Measurements from ENCODE around the gene PROK1.
"Not testable (repeated sequence)": the region's sequence is repeated elsewhere in the genome, so short reads cannot be mapped to it uniquely, and the experiment has no call there.

PROK1 gene

DNA sequence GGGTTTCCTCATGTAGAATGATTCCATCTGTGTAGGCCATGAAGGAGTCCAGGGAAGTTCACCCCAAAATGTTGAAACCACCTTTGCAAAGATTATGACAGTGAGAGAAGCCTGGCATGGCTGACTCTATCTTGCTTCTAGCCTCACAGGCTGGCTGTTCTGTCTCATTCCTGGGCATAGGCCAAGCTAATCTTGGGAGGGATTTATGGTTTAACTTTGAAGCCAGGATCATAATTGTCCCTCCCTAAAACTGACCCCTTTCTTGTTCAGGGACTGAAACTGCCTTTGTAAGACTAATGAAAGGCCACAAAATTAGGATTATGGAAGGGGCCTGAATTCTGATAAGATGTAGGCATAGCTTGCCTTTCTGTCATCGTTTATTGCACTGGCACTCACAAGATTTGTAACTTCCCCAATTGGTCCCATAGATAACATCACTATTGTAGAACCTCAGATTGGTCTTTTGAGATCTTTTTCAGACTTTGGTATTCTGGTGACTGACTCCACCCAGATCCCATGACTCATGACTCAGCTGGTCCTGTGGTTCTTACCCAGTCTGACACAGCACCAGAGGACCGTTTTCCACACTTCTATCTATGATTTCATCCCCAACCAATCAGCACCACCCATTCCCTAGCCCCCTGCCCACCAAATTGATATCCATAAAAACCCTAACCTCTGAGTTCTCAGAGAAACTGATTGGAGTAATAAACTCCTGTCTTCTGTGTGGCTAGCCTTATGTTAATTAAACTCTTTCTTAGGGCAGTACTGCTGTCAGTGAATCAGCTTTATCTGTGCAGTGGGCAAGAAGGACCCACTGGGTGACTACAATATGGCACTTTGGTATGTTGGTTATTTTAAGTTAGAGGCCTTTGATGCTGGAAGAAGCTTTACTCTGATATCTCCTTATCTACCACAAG, 29.8 kb upstream of the PROK1 start:
- CTCF ChIA-PET: interaction anchor here (1.0 to 1.2 kb wide), 3 partner anchors 9 to 214 kb away, joined by 3 to 4 read pairs (median 4); no protein-coding TSS in a partner anchor
- H3K4me3 Mint-ChIP-seq: no peak overlapping the region
- no peak for DNase-seq

DNA sequence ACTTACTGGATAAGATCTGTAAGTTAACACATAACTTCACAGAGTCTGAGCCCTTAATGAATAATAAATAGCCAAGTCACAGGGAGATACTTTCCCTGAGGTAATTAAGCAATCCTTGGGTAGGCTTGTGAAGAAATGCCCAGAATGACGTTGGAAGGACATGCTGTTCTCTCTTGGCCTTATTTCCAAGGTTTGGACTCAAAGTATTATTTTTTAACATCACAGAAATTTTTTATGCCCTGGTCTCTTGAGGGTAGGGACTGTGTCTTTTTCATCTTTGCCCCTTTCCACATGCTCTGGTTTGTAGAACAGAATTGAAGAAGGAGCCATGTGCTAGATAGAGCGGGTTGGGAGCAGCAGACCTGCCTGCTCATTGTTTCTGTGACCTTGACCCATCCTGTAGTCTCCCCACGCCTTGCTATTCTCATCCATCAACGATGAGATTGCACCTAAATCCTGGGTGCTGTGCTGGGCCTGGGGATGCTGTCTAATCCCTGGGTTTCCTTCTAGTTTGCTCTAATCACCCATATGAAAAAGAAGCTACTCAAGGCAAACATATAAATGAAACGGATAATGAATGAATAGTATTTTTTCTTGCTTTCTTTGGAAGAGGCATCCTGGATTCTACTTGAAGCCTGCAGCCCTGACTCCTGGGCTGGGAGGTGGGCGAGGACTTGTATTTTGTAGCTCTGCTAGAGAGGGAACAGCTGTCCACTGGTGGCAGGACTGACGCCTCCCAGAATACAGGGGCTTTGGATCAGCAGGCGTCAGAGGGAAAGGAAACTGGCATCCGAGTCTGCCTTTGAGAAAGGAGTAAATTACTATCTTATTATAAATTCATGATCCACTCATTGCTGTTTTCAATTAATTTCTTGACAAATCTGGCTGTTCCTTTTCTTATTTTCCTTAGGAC, 26.0 kb upstream of the PROK1 start:
- H3K36me3 Mint-ChIP-seq: no peaks in the 10 kb centered on the region
- H3K27me3 Mint-ChIP-seq: peaks cover 45% of the 10 kb centered on the region
- H3K9me3 Mint-ChIP-seq: no peaks in the 10 kb centered on the region
- no peak overlapping the region for H3K27ac Mint-ChIP-seq
- DNase-seq: no peak
- peaks cover 4% of the 10 kb centered on the region for H3K4me1 Mint-ChIP-seq
- H3K4me3 Mint-ChIP-seq: no peak overlapping the region
- CTCF ChIA-PET: interaction anchor here (0.6 kb wide), 1 partner anchor 647 kb away, joined by 3 read pairs; no protein-coding TSS in a partner anchor

More for the DNA sequence above, 29.8 kb upstream of the PROK1 start:
- peaks cover 4% of the 10 kb centered on the region for H3K4me1 Mint-ChIP-seq
- H3K36me3 Mint-ChIP-seq: no peaks in the 10 kb centered on the region
- peaks cover 30% of the 10 kb centered on the region for H3K27me3 Mint-ChIP-seq
- H3K9me3 Mint-ChIP-seq: no peaks in the 10 kb centered on the region
- no peak overlapping the region for H3K27ac Mint-ChIP-seq

DNA sequence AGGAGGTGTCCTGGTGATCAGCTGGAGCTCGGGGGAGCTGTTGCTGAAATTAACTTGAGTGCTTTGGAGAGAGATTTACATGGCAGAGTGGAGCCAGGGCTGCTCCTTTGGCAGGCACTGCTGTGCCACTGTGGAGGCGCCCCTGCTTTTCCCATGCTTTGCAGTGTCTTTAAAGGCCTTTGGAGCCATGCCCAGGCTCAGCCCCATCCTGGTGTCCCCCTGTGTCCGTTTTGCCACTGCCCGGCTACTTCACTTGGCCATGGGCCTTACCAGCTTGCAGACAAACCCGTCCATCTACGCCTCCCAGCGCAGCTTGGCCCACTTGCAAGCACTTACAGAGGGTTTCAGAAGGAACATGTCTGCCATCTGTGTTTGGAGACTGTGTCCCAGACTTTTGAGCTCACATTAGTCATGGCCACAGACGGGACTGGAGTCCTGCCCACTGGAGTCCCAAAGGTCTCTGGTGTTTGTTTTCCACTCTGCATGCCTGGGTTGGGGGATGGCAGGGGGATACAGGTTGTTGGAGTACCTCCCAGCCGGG, 25.3 kb upstream of the PROK1 start:
- no peaks in the 10 kb centered on the region for H3K9me3 Mint-ChIP-seq

DNA sequence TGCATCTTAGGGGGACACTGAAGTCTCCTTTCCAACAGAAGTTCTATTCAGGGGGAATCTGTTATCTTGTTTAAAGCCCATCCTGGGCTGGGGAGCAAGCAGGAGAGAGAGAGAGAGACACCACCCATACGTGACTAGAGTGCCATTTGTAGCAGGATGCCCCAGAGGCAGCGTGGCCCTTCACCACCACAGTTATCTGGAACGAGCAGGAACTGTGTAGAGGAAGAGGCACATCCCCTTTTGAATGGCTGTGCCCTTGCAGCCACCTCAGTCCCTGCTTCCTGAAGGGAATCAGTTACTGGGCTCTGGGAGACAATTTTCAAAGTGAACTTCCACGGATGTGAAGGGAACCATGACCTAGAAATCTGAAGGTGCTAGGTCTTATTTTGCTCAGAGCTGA, 24.1 kb upstream of the PROK1 start:
- CTCF ChIA-PET: interaction anchor here (1.1 kb wide), 1 partner anchor 33 kb away, joined by 3 read pairs; no protein-coding TSS in a partner anchor
- no peaks in the 10 kb centered on the region for H3K9me3 Mint-ChIP-seq
- no peak for DNase-seq

More for the DNA sequence above, 25.3 kb upstream of the PROK1 start:
- Mint-ChIP-seq H3K4me1 (peaks cover 4% of the 10 kb centered on the region), H3K27ac (no peak overlapping the region), H3K36me3 (no peaks in the 10 kb centered on the region), H3K27me3 (peaks cover 50% of the 10 kb centered on the region), H3K4me3 (no peak overlapping the region)
- no peak for DNase-seq
- CTCF ChIA-PET: interaction anchor here (0.6 to 1.1 kb wide), 2 partner anchors 34 to 648 kb away, joined by 3 read pairs; no protein-coding TSS in a partner anchor

DNA sequence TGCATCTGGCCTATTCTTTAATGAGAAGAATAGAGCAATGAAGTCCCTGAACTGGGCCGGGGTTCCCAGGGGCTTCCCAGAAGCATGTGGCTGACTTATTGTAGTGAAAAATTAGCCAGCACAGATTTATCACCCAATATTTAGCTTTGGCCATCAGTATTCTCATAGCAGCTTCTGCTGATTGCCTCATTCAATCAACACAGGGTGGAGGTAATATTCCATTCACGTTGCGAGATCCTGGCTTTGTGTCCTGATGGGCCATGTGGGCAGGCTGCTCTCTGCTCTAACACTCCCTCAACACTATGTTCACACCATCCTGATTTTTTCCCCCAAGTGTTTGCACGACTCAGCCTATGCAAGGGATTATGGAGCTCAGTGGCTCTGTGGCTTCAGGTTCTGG, 22.0 kb upstream of the PROK1 start:
- H3K4me3 Mint-ChIP-seq: no peak overlapping the region
- peaks cover 66% of the 10 kb centered on the region for H3K27me3 Mint-ChIP-seq
- H3K4me1 Mint-ChIP-seq: no peaks in the 10 kb centered on the region
- no peak overlapping the region for H3K27ac Mint-ChIP-seq
- CTCF ChIA-PET: interaction anchor here (0.7 to 1.9 kb wide), 3 partner anchors 16 to 232 kb away, joined by 3 to 7 read pairs (median 3); no protein-coding TSS in a partner anchor
- DNase-seq: no peak
- no peaks in the 10 kb centered on the region for H3K9me3 Mint-ChIP-seq
- no peaks in the 10 kb centered on the region for H3K36me3 Mint-ChIP-seq

More for the DNA sequence above, 24.1 kb upstream of the PROK1 start:
- no peak overlapping the region for H3K27ac Mint-ChIP-seq
- H3K4me3 Mint-ChIP-seq: no peak overlapping the region
- no peaks in the 10 kb centered on the region for H3K4me1 Mint-ChIP-seq
- peaks cover 61% of the 10 kb centered on the region for H3K27me3 Mint-ChIP-seq
- no peaks in the 10 kb centered on the region for H3K36me3 Mint-ChIP-seq

DNA sequence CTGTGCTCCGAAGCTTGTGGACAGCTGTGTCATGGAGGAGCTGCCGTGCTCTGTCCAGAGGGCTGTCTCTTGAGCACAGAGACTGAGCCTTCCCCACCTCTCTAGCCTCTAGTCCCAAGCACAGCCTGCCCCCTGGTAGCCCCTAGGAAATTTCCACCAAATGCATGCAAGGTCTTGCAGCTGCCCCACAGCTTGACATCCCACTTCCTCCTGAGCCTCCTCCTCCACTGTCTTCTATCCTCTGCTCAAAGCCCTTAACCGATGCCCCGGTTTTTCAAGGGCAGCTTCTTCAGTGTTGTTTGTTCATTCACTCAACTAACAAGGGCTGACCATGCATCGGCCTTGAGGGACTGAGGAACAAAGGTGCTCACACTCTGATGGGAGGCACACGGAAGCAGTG, 20.6 kb upstream of the PROK1 start:
- Mint-ChIP-seq H3K9me3 (no peaks in the 10 kb centered on the region), H3K36me3 (no peaks in the 10 kb centered on the region), H3K4me3 (no peak overlapping the region), H3K27ac (no peak overlapping the region), H3K27me3 (peaks cover 68% of the 10 kb centered on the region), H3K4me1 (no peaks in the 10 kb centered on the region)
- DNase-seq: no peak
- CTCF ChIA-PET: interaction anchor here (0.6 to 2.4 kb wide), 7 partner anchors 18 to 231 kb away, joined by 3 to 10 read pairs (median 4); no protein-coding TSS in a partner anchor

DNA sequence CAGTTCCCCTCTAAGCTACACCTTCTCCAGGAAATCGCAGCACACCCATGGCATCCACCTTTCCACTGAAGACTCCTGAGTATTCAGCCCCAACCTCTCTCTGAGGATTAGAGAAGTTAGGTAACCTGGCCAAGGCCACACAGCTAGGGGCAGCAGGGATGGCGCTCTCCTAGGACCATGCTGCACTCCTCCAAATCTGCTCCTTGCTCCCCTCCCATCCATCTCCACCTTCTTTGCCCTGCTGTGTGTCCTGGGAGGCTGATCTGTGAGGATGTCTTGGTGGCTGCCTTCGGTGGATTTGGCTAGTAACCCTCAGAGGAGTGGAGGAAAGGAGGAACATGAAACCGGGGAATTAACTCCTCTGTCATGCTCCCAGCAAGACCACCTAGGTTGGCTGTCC, 20.0 kb upstream of the PROK1 start:
- no peaks in the 10 kb centered on the region for H3K9me3 Mint-ChIP-seq
- H3K4me3 Mint-ChIP-seq: no peak overlapping the region
- no peaks in the 10 kb centered on the region for H3K36me3 Mint-ChIP-seq
- H3K27me3 Mint-ChIP-seq: peaks cover 65% of the 10 kb centered on the region
- H3K27ac Mint-ChIP-seq: no peak overlapping the region
- no peak for DNase-seq
- H3K4me1 Mint-ChIP-seq: no peaks in the 10 kb centered on the region
- CTCF ChIA-PET: interaction anchor here (0.9 to 2.4 kb wide), 7 partner anchors 15 to 234 kb away, joined by 3 to 10 read pairs (median 4); no protein-coding TSS in a partner anchor

DNA sequence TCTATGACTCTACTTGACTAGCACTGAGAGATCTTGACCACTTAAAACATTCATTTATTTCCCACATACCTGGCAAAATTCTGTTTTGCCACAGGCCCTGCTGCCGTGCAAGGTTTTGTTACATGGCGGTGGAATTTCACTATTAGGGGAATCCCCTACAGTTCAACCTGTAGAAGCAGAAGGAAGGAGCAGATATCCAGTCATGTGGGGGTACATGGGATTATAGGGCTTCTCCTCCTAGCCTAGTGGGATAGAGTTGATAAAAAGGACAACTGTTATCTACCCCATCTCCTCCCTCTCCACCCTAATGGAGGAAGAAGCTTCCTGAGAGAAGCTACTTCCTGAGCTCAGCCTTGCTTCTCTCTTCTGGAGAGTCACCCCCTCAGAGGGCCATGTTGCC, 17.7 kb upstream of the PROK1 start:
- no peaks in the 10 kb centered on the region for H3K4me1 Mint-ChIP-seq
- H3K27ac Mint-ChIP-seq: no peak overlapping the region
- DNase-seq: no peak
- no peaks in the 10 kb centered on the region for H3K9me3 Mint-ChIP-seq
- no peaks in the 10 kb centered on the region for H3K36me3 Mint-ChIP-seq
- peaks cover 64% of the 10 kb centered on the region for H3K27me3 Mint-ChIP-seq
- CTCF ChIA-PET: interaction anchor here (1.7 kb wide), 1 partner anchor 27 kb away, joined by 7 read pairs; no protein-coding TSS in a partner anchor
- H3K4me3 Mint-ChIP-seq: no peak overlapping the region

DNA sequence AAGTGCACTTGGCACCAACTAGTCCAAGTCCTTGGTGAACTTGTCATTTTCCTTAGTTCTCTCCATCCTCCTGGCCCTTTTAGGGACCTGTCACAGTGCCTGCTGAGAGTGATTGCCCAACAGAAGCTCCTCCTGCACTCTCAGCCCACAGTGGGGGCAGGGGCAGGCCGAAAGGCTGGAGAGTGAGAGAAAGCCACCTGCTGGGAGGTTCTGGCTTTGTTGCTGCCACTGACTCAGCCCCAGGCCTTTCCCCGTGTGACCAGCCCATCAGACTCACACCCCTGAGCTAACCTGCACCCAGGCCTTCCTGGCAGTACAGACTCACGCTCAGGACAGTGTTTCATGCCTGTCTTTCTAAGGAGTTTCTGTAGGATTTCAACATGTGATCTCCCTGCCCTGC, 17.1 kb upstream of the PROK1 start:
- DNase-seq: no peak
- peaks cover 62% of the 10 kb centered on the region for H3K27me3 Mint-ChIP-seq
- CTCF ChIA-PET: interaction anchor here (0.6 to 1.7 kb wide), 3 partner anchors 26 to 226 kb away, joined by 3 to 7 read pairs (median 3); no protein-coding TSS in a partner anchor
- no peak overlapping the region for H3K4me3 Mint-ChIP-seq
- H3K27ac Mint-ChIP-seq: no peak overlapping the region
- no peaks in the 10 kb centered on the region for H3K4me1 Mint-ChIP-seq
- H3K36me3 Mint-ChIP-seq: no peaks in the 10 kb centered on the region
- H3K9me3 Mint-ChIP-seq: no peaks in the 10 kb centered on the region

DNA sequence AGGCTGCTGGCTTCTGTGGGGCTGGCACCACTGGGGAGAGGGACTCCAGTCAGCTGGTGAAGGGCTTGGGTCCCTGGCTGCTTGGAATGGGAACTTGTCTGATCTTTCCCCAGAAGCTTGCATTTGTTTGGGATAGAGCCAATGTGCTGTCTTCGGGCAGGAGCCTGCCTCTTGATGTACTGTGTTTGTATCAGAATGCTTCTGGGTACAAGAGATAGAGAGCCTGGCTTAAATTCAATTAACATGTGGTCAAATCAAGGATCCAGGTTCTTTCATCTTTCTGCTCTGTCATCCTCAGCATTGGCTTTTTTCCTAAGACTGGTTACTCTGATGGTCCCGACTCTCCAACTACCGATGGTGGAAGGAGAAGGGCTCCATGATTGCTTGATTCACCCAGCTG, 16.0 kb upstream of the PROK1 start:
- Mint-ChIP-seq H3K27ac (no peak overlapping the region), H3K27me3 (peaks cover 65% of the 10 kb centered on the region), H3K36me3 (no peaks in the 10 kb centered on the region), H3K4me3 (no peak overlapping the region), H3K9me3 (no peaks in the 10 kb centered on the region), H3K4me1 (no peaks in the 10 kb centered on the region)
- CTCF ChIA-PET: interaction anchor here (1.7 to 2.0 kb wide), 2 partner anchors 25 kb away, joined by 5 to 7 read pairs; no protein-coding TSS in a partner anchor
- no peak for DNase-seq

DNA sequence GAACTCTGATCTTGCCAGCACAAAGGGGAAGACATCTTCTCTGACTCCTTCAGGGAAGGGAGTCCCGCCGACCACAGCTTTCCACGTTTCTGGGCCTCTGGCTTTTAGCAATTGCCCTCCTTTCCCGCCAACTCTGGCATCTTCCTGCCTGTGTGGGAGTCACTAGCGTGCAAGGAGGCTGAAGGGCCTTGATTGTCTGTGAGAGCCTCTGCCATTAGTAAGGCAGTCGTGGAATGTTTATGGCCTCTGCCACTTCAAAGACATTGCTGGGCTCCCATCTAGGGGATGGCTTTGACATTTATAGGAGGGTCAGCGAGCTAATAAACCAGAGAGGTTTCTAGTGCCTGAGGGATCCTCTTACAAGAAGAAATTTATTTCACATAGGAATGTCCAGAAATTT, 14.3 kb upstream of the PROK1 start:
- Mint-ChIP-seq H3K4me3 (no peak overlapping the region), H3K27ac (no peak overlapping the region), H3K27me3 (peaks cover 62% of the 10 kb centered on the region), H3K4me1 (no peaks in the 10 kb centered on the region), H3K9me3 (no peaks in the 10 kb centered on the region), H3K36me3 (no peaks in the 10 kb centered on the region)
- CTCF ChIA-PET: interaction anchor here (0.6 to 2.0 kb wide), 3 partner anchors 24 to 248 kb away, joined by 3 to 5 read pairs (median 4); no protein-coding TSS in a partner anchor
- DNase-seq: no peak

DNA sequence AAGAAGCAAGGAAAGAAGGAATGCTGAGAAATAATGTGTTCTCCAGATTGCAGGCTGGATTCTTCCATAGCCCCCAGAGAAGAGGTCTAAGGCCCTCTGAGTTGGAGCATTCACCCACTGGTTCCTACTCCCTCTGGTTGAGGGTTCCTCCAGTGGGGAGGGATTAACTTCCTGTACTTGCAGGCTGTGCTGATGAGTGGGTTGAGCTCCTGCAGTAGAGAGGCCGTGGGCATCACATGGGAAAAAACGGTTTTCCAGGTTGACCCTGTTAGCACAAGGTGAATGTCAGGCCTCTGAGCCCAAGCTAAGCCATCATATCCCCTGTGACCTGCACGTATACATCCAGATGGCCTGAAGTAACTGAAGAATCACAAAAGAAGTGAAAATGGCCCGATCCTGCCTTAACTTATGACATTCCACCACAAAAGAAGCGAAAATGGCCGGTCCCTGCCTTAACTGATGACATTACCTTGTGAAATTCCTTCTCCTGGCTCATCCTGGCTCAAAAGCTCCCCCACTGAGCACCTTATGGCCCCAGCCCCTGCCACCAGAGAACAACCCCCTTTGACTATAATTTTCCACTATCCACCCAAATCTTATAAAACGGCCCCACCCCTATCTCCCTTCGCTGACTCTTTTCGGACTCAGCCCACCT, 13.2 kb upstream of the PROK1 start:
- not testable (repeated sequence) for H3K4me1 Mint-ChIP-seq, H3K4me3 Mint-ChIP-seq
- CTCF ChIA-PET: interaction anchor here (1.4 to 2.0 kb wide), 2 partner anchors 16 to 234 kb away, joined by 3 to 4 read pairs; no protein-coding TSS in a partner anchor

DNA sequence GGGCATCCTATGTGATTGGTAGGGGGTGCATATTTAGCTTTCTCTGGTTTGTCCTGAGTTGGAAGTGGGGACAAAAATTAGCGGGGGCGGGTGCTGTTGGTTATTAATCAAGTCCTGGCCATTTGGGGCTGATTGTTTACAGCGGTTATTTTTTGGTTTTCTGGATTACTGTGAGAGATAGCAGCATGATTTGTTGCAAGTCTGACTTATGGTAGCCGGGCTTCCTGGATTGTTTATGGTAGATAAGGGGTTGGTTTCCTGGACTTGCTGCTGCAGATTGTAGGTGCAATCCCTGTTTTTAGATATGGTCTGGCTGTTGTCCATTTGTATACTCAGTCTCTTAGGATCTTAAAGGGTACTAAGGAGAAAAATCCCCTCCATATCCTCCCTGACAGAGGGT, 12.1 kb upstream of the PROK1 start:
- H3K9me3 Mint-ChIP-seq: no peaks in the 10 kb centered on the region
- peaks cover 62% of the 10 kb centered on the region for H3K27me3 Mint-ChIP-seq
- CTCF ChIA-PET: interaction anchor here (0.8 kb wide), 1 partner anchor 21 kb away, joined by 3 read pairs; no protein-coding TSS in a partner anchor
- DNase-seq: no peak
- no peaks in the 10 kb centered on the region for H3K36me3 Mint-ChIP-seq
- H3K27ac Mint-ChIP-seq: no peak overlapping the region
- no peak overlapping the region for H3K4me3 Mint-ChIP-seq
- no peaks in the 10 kb centered on the region for H3K4me1 Mint-ChIP-seq

More for the DNA sequence above, 13.2 kb upstream of the PROK1 start:
- H3K27me3 Mint-ChIP-seq: peaks cover 62% of the 10 kb centered on the region
- H3K27ac Mint-ChIP-seq, DNase-seq, H3K9me3 Mint-ChIP-seq, H3K36me3 Mint-ChIP-seq: not testable (repeated sequence)
